ENCODE measurements around the gene KANK4. TPM values are rescaled to one million over a fixed set of nuclear protein-coding genes. Genes with fewer than 3 reads are reported as not detected.
"Not testable (repeated sequence)": the region's sequence is repeated elsewhere in the genome, so short reads cannot be mapped to it uniquely, and the experiment has no call there.

KANK4 gene
- total RNA-seq, 1 donor from 2014 or later: not detected

DNA sequence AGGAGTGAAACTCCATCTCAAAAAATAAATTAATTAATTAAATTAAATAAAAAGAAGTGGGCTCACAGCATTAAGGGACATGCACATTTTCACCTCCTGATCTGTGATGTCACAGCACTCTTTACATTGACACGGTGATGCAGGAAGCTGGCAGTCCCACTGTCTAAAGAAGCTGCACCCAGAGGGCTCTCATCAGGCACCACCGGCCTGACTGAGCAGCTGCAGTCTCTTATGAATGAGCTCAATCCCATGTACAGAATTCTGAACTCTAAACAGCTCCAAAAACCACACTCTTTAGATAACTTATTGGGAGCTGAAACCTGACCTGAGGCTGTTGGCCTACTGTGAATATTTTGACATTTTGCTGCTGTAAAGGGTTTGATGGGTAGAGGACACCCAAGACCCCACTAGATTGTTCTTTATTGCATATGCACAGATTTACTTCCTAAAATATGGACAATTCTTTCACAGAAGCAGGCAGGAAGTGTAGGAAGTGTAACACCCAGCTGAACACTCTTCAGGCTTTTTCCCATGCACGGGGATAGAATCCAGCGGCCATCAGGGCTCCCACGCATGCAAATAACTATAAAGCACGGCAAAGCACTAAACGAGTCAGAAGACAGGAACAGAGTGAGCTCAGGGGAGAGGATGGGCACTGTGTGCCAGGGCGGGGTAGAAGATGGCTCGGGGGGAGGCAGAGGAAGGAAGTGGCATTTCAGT, 78.4 kb downstream of the KANK4 start:
- intact Hi-C loops (cut with micrococcal nuclease): no loop called here

DNA sequence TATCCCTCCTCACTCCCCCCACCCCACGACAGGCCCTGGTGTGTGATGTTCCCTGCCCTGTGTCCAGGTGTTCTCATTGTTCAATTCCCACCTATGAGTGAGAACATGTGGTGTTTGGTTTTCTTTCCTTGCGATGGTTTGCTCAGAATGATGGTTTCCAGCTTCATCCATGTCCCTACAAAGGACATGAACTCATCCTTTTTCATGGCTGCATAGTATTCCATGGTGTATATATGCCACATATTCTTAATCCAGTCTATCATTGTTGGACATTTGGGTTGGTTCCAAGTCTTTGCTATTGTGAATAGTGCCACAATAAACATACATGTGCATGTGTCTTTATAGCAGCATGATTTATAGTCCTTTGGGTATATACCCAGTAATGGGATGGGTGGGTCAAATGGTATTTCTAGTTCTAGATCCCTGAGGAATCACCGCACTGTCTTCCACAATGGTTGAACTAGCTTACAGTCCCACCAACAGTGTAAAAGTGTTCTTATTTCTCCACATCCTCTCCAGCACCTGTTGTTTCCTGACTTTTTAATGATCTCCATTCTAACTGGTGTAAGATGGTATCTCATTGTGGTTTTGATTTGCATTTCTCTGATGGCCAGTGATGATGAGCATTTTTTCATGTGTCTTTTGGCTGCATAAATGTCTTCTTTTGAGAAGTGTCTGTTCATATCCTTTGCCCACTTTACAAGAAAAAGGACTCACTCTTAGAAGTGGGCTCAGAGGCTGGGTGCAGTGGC, 79.4 kb downstream of the KANK4 start:
- intact Hi-C loops (cut with micrococcal nuclease): not testable (repeated sequence)

DNA sequence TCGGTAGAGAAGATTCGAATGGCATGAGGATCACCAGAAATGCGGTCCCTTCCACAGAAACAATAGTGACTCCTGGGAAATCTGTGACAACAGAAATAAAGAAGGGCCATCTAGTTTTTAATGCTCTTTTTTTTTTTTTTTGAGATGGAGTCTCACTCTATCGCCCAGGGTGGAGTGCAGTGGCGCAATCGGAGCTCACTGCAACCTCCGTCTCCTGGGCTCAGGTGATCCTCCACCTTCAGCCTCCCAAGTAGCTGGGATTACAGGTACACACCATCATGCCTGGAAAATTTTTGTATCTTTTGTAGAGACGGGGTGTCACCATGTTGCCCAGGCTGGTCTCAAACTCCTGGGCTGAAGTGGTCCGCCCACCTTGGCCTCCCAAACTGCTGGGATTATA, 80.7 kb downstream of the KANK4 start:
- intact Hi-C loops (cut with micrococcal nuclease): no loop called here

DNA sequence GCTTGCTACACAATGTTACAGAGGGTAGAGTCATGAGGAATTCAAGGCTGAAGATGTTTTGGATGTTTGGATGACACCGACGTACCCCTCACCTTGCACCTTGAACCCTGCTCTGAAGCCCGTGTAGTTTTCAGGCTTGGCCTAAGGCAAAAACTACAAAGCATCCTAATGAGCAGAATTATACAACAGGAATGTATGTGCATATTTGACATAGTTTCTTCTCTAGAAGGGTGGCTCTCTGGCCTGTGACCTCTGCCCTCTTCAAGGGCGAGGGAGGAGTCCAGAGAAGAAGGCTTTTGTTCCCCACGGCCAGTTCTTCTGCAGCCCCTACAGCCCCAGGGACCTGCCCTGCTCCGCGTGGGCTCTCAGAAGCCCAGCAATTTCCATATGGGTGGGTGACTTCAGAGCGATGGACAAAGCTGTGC, 81.3 kb downstream of the KANK4 start:
- intact Hi-C loops (cut with micrococcal nuclease): no loop called here

DNA sequence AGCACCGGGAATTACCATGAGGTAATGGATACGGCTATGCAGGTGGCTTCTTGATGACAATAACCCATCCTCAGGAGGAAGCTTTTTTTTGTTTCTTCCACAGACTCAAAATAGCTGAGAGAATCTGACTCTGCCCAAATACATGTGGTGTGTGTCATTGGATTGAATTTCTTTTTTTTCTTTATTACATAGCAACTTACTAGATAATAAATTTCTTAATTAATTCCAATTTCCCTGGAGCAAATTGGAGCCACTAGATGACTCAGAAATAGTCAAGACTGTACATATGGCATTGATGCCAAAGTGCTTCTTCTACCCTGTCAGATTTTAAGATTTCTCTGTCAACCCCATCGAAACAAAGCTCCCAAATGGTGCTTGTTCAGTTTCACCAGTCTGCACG, 81.9 kb downstream of the KANK4 start:
- intact Hi-C loops (cut with micrococcal nuclease): no loop called here

DNA sequence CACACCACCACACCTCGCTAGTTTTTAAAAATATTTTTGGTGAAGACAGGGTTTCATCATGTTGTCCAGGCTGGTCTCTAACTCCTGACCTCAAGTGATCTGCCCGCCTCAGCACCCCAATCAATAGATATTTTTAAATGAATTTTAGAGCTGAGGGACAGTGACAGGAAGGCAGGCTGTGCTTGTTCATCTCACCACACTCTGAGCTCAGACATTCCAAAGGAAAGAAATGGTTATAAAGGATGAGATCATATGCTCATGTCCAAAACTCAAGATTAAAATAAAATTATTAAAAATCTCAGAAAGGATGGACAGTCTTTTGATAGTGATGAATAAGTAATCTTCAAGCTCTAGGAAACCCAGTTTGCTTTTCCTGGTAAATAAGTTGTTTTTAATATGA, 83.7 kb downstream of the KANK4 start:
- intact Hi-C loops (cut with micrococcal nuclease): no loop called here

DNA sequence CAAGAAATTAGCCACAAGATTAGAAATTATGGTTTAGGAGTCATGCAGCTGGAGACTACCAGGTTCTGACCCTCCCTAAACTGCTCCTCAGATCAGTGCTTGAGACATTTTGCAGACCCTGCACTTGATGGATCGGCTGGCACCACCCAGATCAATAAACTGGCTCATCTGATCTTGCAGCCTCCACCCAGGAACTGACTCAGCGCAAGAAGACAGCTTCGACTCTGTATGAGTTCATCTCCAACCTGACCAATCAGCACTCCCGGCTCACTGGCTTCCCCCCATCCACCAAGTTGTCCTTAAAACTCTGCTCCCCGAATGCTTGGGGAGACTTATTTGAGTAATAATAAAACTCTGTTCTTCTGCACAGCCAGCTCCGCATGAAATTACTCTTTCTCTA, 84.5 kb downstream of the KANK4 start:
- intact Hi-C loops (cut with micrococcal nuclease): no loop called here

DNA sequence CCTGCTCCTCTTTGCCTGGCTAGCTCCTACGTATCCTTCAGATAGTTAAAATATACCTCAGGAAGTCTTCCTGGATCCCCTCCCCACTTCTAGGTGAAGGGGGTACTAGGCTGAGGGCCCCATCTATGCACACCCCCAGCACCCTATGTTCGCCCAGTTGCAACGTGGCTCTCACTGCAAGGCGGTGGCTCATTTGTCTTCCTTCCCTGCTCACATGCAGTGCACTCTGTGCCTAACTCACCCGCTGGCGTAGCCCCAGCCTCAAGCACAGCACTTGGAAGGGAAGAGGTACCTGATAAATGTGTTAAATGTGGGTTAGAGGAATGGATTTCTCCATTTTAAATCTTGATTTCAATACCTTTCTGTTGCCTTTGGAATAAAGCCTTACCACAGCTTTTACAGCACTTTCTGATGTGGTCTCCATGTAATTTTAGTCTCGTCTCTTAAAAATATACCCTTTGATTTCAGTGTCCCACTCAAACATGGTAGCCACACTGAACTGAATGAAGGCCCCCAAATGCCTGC, 85.2 kb downstream of the KANK4 start:
- intact Hi-C loops (cut with micrococcal nuclease): no loop called here

DNA sequence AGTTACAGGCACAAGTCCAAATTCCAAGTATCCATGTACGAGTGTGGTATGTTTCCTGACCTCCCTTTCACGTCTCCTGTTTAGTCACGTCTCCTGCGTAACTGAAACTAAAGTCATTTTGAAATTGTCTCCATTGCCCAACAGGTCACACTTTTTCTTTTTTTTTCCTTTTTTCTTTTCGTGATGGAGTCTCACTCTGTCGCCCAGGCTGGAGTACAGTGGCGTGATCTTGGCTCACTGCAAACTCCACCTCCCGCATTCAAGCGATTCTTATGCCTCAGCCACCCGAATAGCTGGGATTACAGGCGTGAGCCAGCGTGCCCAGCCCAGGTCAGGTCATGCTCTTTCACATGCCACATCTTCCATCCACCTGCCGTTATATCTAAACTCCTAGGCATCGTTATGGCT, 86.4 kb downstream of the KANK4 start:
- intact Hi-C loops (cut with micrococcal nuclease): no loop called here

DNA sequence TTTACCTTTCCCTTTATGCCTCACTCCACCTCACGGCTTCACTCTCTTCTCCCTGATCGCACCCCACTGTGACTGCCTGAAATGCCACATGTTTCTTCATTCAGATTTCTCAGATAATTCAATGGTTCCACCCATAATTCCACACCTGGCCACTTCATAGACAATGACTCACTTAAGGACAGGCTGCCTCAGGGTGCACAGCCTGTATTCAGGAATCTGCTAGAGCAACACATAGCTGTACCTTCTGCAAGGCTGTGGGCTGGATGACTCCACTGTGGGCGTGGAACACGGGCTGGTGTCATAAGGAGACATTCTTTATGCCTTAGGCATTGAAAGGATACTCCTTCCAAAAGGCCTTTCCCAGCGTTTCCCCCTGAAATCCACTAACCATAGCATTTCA, 88.5 kb downstream of the KANK4 start:
- intact Hi-C loops (cut with micrococcal nuclease): no loop called here

DNA sequence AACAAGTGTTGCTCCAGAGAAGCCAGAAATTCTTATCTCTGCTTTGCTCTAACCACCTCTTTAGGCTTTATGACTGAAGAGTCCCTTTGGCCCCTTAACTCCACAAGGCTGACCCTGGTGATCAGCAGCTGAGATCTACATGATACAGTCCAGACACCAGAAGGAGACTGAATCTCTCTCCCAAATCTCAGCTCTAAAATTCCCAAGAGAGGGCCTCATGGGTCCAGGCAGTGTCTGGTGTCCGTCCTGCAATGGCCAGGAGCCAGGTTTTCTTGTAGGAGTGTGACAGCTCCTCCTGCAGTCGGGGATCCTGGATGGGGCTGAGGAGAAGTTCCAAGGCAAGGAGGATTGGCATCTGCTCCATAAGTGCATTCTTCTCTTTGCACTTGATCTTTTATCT, 89.3 kb downstream of the KANK4 start:
- intact Hi-C loops (cut with micrococcal nuclease): no loop called here

DNA sequence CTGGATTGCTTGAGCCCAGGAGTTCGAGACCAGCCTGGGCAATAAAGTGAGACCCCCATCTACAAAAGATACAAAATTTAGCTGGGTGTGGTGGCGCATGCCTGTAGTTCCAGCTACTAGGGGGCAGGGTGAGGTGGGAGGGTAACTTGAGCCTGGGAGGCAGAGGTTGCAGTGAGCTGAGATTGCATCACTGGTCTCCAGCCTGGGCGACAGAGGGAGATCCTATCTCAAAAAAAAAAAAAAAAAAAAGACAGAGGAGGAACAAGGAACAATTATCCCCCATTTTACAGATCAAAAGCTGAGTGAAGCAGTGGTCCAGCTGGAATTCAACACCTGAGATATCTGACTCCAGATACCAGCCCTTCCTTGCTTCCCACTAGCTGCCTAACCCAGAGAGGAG, 89.8 kb downstream of the KANK4 start:
- intact Hi-C loops (cut with micrococcal nuclease): no loop called here

DNA sequence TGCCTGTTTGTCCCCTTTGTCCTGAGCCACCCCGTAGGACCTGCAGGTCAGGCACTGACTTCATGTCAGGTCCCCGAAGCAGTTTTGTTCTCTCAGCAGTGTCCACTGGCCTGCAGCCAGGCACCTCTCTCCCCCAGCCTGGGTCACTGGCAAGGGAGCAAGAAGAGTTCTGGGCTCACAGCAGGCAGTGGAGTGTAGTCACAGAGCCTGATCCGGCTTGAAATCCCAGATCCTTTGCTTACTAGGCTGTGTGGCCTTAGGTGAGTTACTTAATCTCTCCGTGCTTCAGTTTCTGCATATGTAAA, 90.4 kb downstream of the KANK4 start:
- intact Hi-C loops (cut with micrococcal nuclease): no loop called here

DNA sequence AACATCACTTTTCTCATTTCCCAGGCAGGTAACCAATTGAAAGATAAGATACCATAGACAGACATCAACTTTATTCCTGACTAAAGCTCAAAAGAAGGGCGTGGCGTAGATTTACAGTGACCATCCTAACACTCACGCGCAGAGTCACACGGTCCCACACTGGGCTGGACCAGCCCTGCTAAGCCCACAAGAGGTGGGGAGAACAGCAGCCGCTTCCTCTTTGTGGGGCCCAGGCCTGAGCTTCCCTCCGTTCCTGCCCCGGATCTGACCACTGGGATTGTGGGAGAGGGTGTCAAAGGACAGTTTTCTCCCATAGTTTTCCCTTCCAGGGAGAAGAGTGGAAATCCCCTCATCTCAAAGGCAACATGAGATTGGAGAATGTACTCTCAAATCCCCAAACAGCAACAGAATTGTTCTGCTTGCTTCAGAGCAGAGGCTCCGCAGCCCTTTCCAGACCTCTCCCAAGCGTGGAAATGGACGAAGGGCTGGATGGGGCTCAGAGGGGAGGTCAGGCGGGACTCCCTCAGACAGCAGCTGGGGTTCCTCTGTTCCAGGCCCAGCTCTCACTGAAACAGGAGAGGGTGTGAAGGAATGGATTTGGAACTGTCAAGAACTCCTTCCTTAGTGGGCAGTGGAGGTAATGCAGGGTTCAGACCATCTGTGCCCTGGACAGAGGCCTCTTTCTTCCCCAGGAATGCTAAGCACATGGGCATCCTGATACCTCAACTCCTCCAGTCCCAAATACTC, 90.9 kb downstream of the KANK4 start:
- intact Hi-C loops (cut with micrococcal nuclease): no loop called here

DNA sequence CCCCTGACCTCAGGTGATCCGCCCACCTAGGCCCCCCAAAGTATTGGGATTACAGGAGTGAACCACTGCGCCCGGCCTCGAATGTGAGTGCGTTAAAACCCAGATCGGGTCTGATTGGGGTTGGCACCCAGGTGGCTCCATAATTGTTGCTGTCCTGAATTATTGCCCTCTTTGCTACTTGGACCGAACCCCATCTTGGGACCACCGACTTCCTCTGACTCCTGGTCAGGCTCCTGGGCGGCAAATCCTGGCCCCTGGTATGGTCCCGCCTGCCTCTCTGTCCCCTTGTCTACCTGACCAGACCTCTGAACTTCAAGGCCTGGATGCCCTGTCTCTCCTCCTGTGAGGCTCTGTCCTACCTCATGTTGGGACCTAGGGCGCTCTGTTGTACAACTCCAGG, 91.7 kb downstream of the KANK4 start:
- intact Hi-C loops (cut with micrococcal nuclease): no loop called here

DNA sequence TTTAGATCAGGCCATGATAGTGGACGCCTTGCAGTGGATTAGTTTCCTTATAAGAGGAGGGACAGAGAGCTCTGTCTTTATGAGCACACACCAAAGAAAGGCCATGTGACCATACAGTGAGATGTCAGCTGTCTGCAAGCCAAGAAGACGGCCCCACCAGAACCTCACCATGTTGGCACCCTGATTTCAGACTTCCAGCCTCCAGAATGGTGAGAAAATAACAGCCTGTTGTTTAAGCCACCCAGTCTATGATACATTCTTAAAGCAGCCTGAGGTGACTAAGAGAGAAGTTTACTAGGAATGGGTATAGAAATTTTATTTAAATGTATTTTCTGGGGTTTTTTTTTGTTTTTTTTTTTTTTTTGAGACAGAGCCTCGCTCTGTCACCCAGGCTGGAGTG, 95.1 kb downstream of the KANK4 start:
- intact Hi-C loops (cut with micrococcal nuclease): no loop called here

DNA sequence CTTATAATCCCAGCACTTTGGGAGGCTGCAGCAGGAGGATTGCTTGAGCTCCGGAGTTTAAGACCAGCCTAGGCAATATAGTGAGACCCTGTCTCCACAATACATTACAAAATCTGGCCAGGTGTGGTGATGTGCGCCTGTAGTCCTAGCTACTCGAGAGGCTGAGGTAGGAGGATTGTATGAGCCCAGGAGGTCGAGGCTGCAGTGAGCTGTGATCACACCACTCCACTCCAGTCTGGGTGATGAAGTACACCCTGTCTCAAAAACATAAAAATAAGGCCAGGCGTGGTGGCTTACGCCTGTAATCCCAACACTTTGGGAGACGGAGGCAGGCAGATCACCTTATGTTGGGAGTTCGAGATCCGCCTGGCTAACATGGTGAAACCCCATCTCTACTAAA, 96.9 kb downstream of the KANK4 start:
- intact Hi-C loops (cut with micrococcal nuclease): no loop called here

DNA sequence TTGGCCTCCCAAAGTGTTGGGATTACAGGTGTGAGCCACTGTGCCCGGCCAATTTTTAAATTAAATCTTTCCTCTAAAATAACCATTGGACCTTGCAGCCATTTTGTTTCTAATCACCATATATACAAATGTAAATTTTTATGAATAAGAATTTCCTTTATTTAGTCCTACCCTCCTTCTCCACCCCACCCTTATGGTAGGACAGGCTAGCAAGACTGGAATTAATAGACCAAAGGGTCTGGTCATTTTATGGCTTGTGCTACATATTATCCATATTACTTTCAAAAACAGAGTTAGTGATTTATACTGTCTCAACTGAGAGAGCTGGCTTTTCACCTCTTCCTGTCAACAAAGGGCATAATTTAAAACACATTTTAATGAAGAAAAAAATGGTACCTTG, 98.1 kb downstream of the KANK4 start:
- intact Hi-C loops (cut with micrococcal nuclease): no loop called here

DNA sequence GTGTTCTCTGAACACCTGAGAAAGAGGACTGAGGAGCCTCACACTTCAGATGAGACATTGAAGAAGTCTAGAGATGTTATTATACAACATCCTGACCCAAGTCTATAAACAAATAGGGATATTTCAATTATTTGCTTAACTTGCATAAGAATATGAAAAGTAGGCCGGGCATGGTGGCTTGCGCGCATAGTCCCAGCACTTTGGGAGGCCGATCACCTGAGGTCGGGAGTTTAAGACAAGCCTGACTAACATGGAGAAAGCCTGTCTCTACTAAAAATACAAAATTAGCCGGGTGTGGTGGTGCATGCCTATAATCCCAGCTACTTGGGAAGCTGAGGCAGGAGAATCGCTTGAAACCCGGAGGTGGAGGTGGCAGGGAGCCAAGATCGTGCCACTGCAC, 98.8 kb downstream of the KANK4 start:
- intact Hi-C loops (cut with micrococcal nuclease): not testable (repeated sequence)

DNA sequence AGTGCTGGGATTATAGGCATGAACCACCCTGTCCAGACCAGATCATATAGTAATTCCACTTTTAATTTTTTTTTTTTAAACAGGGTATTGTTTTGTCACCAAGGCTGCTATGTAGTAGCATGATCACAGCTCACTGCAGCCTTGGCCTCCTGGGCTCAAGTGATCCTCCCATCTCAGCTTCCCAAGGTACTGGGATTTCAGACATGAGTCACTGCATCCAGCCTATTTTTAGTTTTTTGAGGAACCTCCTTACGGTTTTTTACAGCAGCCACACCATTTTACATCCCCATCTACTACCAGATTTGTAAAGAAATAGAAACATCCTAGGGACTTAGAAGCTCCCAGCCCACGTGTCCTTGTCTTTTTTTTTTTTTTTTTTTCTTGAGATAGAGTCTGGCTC, 100.6 kb downstream of the KANK4 start:
- intact Hi-C loops (cut with micrococcal nuclease): no loop called here

DNA sequence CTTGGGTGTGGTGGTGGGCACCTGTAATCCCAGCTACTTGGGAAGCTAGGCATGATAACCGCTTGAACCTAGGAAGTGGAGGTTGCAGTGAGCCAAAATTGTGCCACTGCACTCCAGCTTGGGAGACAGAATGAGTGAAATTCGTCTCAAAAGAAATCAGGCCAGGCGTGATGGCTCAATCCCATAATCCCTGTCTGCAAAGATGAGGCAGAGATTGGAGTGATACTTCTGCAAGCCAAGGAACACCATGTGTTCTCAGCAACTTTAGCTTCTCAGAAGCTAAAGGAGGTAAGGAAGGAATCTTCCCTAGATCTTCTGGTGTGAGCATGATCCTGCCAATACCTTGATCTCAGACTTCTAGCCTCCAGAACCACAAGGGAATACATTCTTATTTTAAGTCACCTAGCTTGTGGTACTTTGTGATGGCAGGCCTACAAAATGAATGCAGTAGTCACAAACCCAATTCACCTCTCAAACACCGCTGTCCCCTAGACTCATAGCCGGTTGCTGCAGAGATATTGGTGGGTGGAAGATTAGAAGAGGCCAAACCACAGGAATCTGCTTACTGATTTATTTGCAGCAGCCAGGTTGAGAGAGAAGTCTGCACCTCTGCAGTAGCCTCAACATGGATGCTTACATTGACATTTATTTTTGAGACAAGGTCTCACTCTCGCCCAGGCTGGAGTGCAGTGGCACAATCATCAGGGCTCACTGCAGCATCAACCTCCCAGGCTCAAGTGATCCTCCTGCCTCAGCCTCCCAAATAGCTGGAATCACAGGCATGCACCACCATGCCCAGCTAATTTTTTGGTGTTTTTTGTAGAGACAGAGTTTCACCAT, 105.9 kb downstream of the KANK4 start:
- intact Hi-C loops (cut with micrococcal nuclease): no loop called here

Data from T-helper 1 cell treated with Interleukin-12 subunit alpha and Interleukin-12 subunit beta and Interleukin-4 antibody, amounts not matched to agents 30 ng/mL and 1 ng/mL, for 36 hours (primary cell).